Bronchial epithelial cell (primary cell): ENCODE data around the gene CDHR2. TPM values are rescaled to one million over a fixed set of nuclear protein-coding genes. Genes with fewer than 3 reads are reported as not detected.
"Not testable (repeated sequence)": the region's sequence is repeated elsewhere in the genome, so short reads cannot be mapped to it uniquely, and the experiment has no call there.

Experiments used
- DNase-seq: peaks from one replicate; pipeline ENCODE4 v3.0.0-alpha.2; 2010; ENCODE audit warnings: low read depth
- FAIRE-seq: peaks from 2 replicates; lab custom pipeline; 2011; peaks lifted over from hg19 to GRCh38; lab: Jason Lieb, UNC
- H3K27me3 ChIP-seq: 2 replicates; pipeline ENCODE4 v1.5.1; 2011; ENCODE audit warnings: low read length; ENCODE audit not compliant: control insufficient read depth, insufficient read depth
- H3K36me3 ChIP-seq: 2 replicates; pipeline ENCODE4 v1.5.1; 2011; ENCODE audit warnings: low read length; ENCODE audit not compliant: control insufficient read depth, insufficient read depth
- H3K4me3 ChIP-seq: 2 replicates; pipeline ENCODE4 v1.5.1; 2011; ENCODE audit warnings: mild to moderate bottlenecking, low read depth, low read length, control low read depth
- CTCF ChIP-seq: IDR thresholded peaks from 2 replicates; pipeline ENCODE4 v1.5.1; 2011; ENCODE audit warnings: mild to moderate bottlenecking, moderate library complexity, low read length, control low read depth, inconsistent platforms; ENCODE audit not compliant: insufficient read depth, severe bottlenecking
- total RNA-seq: library from RNA; depleted of rRNA; stranded (reverse); fragments of >200 nt; gene quantifications from 2 replicates; pipeline ENCODE4 v1.2.1, GENCODE V29; 2014

CDHR2 gene
- total RNA-seq, 1 donor from 2014 or later = under 0.01 TPM

DNA sequence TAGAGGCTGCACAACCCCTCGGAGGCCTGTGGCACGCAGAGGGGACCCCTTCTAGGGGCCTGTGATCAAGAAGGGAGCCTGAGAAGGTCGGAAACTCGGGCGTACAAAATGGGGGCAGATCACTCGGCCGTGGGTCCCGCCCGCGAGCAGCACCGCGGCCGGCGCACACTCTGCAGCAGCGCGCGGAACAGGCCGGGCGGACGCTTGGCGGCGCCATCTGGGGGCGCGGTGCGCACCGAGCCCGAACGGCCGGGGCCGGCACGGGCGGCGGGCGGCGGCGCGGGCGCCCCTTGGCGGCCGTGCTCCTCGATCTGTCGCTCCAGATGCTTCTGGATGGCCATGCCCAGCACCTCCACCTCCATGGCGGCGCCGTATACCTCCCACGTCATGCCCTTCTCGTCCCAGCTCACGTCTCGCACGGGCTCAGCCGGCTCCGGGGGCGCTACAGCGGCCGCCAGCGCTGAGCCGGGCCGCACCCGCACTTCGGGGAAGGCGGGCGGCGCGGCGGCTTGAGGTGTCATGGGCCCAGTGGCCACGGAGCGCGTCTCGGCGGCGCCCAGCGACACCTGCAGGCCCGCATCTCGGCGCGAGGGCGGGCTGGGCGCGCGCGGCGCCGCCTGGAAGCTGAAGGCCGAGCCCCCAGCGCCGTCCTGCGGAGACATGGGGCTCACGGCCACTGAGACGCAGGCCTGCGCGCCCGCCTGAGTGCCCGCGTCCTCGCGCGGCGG, 47.7 kb downstream of the CDHR2 start:
- DNase-seq (peak; percentile 39), FAIRE-seq (no peak)
- Histone ChIP-seq H3K36me3 (no peaks in the 10 kb centered on the region), H3K27me3 (no peaks in the 10 kb centered on the region), H3K4me3 (peak overlapping the region; percentile 35)
- peak; percentile 28 for TF ChIP-seq CTCF

GRCh38 chr5:176597417-176598389, 48.6 kb downstream of the CDHR2 start:
- DNase-seq (no peak), FAIRE-seq (no peak)
- no peak for TF ChIP-seq CTCF
- Histone ChIP-seq H3K36me3 (no peaks in the 10 kb centered on the region), H3K27me3 (no peaks in the 10 kb centered on the region), H3K4me3 (no peak overlapping the region)

- not testable (repeated sequence) for H3K4me3 ChIP-seq, FAIRE-seq, H3K36me3 ChIP-seq, H3K27me3 ChIP-seq, DNase-seq
Measured at GRCh38 chr5:176599749-176600430, 50.7 kb downstream of the CDHR2 start.

DNA sequence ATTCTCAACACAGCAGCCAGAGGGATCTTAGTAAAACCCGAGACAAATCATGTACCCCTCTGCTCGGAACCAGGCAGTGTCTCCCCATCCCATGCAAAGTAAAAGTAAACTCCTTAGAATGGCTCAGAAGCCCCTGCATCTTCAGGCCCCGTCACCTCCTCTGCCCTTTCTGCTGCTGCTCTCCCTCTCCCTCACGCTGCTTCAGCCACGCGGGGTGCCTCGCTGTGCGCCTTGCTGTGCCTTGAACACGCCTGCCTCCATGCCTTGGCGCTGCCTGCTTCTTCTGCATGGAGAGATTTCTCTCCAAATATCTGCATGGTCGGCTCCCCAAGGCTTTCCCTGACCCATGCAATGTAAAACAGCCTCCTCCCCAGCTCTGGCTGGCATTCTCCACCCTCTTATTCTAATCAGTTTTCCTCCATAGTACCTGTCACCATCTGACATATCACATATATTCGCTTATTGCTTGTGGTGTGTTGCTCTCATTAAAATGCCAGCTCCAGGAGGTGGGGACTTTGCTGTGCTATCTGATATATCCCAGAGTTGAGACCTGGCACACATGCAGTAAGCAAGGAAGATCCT, 52.9 kb downstream of the CDHR2 start:
- DNase-seq (no peak), FAIRE-seq (no peak)
- H3K27me3 ChIP-seq = no peaks in the 10 kb centered on the region
- TF ChIP-seq CTCF = no peak
- no peak overlapping the region for H3K4me3 ChIP-seq
- H3K36me3 ChIP-seq = no peaks in the 10 kb centered on the region

GRCh38 chr5:176603091-176603490, 53.9 kb downstream of the CDHR2 start:
- TF ChIP-seq CTCF = no peak
- H3K36me3 ChIP-seq = no peaks in the 10 kb centered on the region
- no peaks in the 10 kb centered on the region for H3K27me3 ChIP-seq
- peak; percentile 18 for FAIRE-seq
- no peak overlapping the region for H3K4me3 ChIP-seq
- DNase-seq = no peak

DNA sequence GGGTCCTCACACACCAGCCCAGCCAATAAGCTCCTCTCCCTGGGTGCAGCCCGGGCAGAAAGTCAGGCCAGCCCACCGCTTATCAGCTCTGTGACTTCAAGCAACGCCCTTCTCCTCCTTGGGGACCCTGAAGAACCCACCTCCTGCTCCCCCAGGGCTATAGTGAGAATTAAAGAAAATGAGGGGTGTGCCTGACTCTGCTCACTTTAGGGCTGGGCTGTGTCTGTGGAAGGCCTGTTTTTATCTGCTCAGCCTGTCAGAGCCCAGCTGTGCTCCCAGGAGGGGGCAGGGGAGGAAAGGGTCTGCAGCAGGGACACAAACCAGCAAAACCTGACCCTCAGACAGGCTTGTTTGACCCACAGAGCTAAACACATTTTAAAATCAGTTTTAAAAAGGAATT, 56.9 kb downstream of the CDHR2 start:
- DNase-seq (no peak), FAIRE-seq (no peak)
- no peak overlapping the region for H3K4me3 ChIP-seq
- no peaks in the 10 kb centered on the region for H3K27me3 ChIP-seq
- no peak for TF ChIP-seq CTCF
- H3K36me3 ChIP-seq = no peaks in the 10 kb centered on the region
